ENCODE measurements around the gene MT1E.
A peak's percentile ranks its signal among the peaks of the same experiment; 100 is the strongest.
"Not testable (repeated sequence)": the region's sequence is repeated elsewhere in the genome, so short reads cannot be mapped to it uniquely, and the experiment has no call there.

MT1E gene

DNA sequence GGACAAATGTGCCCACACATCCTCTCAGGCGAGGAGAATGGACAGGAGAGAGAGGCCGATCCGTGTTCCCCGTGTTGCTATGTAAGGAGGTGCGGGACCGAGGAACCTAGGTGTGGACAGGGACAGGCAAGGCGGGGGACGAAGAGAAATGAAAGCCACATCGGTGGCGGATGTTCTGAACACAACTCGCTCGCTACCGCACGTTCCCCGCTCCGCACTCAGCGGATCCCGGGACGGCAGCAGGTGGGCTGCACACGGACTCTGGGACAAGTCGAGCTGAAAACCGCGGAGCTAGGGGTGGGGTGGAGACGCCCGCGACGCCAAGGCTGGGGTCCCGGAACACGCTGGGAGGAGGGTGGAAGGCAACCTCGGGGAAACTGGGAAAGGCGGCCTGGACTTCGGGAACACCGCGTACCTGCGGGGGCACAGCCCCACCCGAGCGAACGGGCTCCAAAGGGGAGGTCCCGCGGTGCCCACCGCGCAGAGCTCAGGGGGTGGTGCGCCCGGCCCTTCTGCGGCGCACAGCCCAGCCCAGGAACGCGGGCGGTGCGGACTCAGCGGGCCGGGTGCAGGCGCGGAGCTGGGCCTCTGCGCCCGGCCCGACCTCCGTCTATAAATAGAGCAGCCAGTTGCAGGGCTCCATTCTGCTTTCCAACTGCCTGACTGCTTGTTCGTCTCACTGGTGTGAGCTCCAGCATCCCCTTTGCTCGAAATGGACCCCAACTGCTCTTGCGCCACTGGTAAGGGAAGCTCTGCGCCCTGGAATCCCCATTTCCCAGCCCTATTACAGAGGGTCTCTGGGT is at the start of gene MT1E:
TSS of gene MT1E (plus strand) at position 642 of the 803 bp plus-strand sequence. CDS start at position 713, 71 bp downstream.
- DNase-seq (ENCODE audit: low spot score): no peak

DNA sequence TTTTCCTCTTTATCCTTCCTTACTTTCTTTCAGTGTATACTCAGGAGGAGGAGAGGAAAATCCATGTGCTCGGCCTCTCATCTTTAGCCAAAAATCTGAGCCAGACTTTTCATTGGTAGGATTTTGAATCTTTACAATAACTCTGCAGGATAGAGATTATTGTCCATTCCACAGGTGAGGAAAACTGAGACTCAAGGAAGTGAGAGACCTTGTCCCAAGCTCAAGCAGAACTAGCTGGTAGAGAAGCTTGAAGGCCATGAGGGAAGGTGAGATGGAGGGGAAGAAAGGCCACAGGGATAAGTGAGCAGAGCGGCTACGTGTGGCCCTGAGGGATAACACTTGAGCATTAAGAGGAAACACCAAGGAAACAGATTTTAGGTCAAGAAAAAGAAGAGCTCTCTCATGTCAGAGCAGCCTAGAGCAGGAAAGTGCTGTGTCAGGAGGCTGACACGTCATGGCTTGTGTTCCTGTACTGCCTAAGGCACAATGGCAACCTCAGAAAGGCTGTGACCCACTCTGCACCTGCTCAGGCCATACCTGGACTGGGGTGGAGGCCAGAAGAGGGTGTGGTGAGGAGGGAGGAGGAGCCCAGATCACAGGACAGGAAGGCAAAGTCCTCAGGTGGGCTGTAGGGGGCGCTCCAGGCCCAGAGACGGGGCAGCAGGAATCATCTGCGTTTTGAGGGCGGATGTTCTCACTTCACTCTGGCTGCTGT is 48.8 kb upstream of the MT1E start:
- DNase-seq (ENCODE audit: low spot score): peak; percentile 86

DNA sequence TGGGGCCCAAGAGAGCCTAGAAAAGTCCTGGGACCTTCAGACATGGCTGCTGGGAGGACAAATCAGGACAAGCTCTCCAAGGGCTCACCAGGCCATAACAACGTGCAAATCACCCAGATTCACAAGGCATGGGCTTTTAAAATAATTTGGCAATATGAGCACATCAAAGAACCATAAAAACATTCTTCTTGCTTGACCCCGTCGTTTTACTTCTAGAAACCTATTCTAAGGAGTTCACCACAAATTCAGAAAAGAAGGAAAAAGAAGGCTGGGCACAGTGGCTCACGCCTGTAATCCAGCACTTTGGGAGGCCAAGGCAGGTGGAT is 48.3 kb upstream of the MT1E start:
- DNase-seq (ENCODE audit: low spot score): no peak

DNA sequence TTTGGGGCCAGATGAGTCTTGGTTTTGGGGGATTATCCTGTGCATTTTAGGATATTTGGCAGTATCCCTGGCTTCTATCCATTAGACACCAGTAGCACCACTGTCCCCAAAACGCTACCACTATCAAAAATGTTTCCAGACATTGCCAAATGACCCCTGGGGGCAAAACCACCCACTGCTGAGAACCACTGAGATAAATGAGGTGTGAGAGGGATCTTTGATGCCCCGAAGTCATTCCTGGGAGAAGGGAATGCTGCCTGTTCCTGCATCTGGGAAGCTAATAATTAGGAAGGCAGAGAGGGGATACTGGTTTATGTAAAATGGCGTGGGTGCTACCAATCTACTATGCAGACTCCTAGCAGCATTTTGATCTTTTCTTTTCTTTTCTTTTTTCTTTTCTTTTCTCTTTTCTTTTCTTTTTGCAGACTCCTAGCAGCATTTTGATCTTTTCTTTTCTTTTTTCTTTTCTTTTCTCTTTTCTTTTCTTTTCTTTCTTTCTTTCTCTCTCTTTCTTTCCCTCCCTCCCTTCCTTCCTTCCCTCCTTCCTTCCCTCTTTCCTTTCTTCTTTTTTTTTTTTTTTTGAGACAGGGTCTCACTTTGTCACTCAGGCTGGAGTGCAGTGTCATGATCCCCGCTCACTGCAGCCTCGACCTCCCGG is 45.1 kb upstream of the MT1E start:
- no peak for DNase-seq (ENCODE audit: low spot score)

DNA sequence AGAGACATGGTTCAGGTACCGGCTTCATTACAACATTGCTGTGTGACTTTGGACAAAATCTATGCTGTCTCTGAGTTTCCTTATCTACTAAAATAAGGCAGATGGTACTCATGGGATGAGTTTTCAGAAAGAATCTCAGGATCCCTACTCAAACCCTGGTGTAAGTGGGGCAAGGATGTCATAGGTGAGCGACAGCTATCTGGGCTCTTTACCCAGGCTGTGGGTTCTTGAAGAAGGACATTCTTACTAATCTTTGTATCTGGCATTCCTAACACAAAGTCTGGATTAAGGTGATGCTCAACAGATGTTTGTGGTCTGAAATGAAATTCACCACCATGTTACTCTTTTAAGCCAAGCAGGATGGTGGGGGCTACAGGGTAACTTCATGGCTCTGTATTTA is 42.7 kb upstream of the MT1E start:
- DNase-seq (ENCODE audit: low spot score): not testable (repeated sequence)

DNA sequence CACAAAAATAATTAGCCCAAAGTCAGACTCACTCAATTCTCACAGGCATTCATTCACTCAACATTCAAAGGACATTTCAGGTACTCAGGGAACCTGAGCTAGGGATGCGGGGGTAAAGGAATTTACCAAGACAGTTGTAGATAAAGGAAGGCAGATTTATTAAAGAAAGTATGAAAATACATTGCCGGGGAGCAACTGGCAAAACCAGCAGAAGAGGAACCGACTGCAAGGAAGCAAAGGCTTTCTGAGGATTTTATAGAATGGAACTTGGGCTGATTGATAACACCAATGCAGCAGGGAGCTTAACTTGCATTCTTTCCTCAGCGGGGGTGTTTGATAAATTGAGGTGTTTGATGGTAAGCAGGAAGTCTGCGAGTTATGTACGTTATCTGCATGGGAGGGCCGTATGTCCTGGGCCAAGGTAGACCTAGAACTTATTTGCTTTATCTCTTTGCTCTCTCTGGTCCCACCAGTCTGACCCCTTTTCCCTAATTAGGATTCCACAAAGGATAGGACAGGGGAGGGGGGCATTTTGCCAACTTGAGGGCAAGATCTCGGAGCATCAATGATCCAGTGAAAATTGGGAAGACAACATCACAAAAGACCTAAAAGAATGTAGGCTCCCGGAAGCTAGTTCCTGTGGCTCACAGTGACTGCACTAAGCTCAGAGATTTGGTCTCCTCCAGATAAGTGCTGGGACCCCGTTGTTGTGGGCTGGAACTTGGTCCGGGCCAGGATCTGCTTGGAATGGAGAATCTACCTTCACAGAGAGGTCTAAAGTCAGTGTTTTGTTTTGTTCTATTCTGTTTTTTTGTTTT is 42.0 kb upstream of the MT1E start:
- DNase-seq (ENCODE audit: low spot score): no peak

DNA sequence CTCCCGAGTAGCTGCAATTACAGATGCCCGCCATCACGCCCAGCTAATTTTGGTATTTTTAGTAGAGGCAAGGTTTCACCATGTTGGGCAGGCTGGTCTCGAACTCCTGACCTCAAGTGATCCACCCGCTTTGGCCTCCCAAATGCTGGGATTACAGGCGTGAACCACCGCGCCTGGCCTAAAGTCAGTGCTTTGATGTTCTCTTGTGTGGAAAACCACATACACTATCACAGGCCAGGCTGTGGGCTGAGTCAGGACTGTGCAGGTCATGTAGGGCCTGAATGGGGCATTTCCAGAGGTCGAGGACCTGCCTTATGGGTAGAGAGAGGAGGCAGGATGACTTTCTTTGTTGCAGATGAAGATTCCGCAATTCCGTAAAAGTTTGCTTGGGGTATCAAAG is 41.3 kb upstream of the MT1E start:
- DNase-seq (ENCODE audit: low spot score): no peak

DNA sequence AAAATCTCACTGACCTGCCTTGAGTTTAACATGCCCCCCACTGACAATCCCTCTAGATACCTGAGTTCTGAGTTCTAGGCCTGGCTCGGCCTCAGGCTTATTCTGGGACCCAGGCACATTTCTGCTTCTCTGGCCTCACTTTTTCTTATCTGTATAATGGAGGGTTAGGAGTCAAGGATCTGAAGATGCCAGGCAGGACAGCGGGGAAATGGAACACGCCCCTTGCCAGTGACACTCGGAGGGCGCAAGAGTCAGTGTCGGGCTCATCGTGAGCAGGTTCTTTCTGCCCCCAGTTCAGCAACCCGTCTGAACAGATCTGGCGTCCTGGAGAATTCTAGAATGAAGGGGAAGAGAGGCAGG is 36.8 kb upstream of the MT1E start:
- DNase-seq (ENCODE audit: low spot score): no peak

DNA sequence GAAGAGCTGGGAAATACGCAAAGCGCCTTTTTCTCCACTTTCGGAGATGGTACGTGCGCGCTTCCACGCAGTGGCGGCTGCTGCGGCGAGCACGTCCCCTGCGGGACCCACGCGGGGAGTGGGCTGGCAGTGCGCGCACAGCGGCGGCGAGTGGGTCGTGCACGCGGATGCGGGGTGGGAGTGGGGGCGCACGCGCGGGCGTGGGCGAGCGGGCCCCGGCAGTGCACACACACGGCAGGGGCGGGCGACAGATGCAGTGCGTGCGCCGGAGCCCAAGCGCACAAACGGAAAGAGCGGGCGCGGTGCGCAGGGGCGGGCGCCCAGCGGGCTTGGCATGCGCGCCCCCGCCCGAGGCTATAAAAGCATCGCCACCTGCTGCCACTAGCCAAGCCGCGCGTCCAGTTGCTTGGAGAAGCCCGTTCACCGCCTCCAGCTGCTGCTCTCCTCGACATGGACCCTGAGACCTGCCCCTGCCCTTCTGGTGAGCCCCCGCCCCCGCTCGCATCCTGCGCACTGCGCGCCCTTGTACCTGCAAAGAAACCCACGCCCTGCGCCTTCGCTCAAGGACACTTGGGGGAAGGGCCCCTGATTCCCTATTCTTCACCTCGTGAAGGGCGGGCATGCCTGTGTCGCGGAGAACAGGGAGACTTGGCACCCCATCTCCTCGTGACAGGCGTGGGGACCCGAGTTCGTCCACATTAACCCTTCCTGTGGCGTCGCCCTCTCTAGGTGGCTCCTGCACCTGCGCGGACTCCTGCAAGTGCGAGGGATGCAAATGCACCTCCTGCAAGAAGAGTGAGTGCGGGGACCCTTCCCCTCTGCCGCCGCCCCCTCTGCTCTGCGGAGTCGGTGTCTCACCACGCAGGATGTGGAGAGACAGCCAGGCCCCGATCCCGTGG is 36.2 kb upstream of the MT1E start, which contains the start of gene MT3:
TSS of gene MT3 (plus strand) at position 388 of the 899 bp plus-strand sequence. CDS start at position 451, 63 bp downstream.
- no peak for DNase-seq (ENCODE audit: low spot score)

DNA sequence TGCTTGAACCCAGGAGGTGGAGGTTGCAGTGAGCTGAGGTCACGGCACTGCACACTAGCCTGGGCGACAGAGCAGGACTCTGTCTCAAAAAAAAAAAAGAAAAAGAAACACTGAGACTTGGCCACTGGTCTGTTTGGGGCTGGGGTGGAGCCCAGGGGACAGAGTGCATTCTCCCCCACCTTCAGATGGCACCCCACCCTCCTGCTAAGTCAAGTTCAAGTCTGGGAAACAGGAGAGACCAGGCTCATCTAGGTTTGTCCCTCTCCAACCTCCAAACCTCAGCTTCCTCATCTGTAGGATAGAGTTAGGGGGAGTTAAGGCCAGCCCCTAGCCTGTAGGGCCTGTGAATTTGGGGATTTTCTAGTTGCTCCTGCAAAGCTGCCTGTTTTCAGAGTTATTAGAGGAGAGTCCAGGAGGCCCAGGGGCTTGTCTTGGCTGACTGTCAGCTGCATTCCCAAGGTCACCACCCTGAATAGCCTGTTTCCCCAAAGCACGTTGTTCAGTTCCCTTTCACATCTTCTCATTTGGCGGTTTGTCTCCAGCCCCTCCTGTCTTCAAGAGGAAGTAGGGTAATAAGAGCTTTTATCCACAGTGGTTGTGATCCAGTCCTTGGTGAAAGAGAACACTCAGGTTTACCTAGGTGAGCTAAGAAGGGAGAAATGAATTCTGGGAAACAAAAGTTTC is 34.1 kb upstream of the MT1E start:
- DNase-seq (ENCODE audit: low spot score): no peak

DNA sequence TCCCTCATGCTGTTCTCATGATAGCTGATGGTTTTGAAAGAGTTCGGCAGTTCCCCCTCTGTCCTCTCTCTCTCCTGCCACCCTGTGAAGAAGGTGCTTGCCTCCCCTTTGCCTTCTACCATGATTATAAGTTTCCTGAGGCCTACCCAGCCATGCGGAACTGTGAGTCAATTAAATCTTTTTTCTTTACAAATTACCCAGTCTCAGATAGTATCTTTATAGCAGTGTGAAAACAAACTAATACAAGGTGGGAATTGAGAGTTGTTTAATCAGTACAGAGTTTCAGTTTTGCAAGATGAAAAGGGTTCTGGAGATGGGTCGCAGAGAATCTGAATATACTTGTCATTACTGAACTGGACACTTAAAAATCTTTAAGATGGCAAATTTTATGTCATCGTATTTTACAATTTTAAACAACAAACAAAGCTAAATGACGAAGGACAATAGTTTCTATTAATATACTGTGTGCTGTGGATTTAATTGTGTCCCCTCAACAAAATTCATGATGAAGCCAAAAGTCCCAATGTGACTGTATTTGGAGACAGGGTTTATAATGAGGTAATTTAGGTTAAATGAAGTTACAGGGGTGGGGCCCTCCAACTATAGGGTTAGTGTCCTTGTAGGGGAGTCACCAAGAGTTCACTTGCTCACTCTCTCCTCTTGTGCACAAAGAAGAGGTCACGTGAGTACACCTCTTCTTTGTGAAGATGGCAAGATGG is 31.8 kb upstream of the MT1E start:
- DNase-seq (ENCODE audit: low spot score): no peak

DNA sequence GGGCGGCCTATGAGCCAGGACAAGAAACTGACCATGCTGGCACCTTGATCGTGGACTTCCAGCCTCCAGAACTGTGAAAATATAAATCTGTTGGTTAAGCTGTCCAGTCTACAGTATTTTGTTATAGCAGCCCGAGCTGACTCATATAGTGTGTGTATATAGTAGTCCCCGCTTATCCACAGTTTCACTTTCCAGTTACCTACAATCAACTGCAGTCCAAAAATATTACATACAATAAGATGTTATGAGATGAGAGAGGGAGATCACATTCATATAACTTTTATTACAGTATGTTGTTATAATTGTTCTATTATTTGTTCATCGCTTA is 31.3 kb upstream of the MT1E start:
- DNase-seq (ENCODE audit: low spot score): no peak

DNA sequence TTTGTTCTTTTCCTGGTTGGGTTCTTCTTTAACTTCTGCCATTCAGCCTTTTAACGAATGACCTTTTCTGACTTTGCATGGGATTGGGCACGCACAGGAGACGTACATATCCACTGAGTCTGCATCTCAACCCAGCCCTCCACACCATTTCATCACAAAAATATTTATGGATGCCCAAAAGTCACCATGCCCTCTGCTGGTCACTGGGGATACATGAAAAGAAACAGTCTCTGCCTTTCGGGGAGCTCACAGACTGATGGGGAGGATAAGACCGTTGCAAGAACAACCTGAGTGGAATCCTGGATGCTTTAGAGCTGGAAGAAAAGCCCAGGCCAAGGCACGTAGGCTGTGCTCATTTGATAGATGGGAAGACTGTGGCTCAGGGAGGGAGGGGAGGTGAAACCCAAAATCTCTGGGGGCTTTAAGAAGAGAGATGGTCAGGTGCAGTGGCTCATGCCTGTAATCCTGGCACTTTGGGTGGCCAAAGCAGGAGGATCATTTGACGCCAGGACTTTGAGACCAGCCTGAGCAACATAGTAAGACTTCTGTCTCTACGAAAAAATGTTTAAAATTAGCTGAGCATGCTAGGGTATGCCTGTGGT is 25.1 kb upstream of the MT1E start:
- DNase-seq (ENCODE audit: low spot score): peak; percentile 74

DNA sequence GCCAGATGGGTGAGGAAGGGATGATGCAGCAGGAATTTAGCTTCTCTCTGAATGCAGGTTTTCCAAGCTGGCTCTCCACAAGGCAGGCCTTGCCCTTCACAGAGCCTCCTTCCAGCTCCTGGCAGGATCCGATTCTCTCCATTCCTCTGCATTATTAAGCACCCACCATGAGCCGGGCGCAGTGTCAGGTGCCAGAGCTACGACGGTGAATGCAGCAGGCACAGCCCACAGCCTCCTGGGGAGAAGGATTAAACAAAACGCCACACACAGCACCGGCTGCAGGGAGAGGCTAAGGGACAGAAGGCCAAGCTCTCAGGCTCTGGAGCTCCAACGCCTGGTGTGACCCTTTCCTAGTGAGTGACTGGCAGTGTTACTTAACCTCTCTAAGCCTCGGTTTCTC is 24.3 kb upstream of the MT1E start:
- DNase-seq (ENCODE audit: low spot score): no peak

DNA sequence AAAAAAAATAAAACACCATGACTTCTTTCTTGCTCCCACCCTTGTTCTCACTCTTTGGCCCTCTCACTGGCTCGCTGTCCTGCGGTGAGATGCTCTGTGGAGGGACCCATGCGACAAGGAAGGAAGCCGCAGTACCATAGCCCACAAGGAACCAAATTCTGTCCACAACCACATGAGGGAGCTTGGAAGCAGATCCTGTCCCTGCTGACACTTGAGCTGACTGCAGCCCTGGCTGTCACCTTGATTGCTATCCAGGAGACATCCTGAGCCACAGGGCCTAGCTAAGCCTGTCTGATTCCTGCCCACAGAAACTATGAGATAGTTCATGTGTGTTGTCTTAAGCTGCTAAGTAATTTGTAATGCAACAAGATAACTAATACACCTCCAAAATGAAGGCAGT is 22.0 kb upstream of the MT1E start:
- peak; percentile 37 for DNase-seq (ENCODE audit: low spot score)

DNA sequence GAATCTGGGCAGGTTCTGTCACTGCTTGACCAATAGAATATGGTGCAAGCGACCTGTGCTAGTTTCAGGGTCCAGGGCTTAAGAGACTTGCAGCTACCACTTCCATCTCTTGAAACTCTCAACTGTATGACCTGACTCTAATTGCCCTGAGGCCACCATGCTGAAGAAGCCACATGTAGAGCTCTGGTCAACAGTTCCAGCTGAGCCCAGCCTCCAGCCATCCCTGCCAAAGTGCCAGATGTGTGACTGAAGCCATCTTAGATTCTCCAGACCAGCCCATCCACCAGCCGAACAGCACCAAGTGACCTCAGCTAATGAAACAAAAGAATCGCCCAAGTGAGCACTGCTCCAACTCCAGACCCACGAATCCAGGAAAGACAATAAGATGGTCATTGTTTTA is 20.6 kb upstream of the MT1E start:
- DNase-seq (ENCODE audit: low spot score): no peak

DNA sequence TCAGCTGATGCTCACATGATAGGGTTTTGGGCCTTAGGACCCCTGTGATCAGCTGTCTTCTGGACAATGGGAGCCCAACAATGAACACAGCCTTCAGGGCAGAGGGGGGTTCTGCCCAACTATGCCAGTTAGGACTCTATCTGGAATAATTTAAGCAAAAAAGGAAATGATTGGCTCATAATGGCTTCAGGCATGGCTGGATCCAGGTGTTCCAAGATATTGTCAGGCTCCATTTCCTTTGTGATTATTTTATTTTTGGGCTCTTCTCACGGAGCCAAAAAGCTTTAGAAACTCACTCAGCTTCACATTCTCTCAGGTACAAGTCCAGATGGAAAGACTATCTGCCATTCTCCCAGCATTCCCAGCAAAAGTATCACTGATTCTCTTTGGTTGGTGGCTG is 20.1 kb upstream of the MT1E start:
- DNase-seq (ENCODE audit: low spot score): no peak

DNA sequence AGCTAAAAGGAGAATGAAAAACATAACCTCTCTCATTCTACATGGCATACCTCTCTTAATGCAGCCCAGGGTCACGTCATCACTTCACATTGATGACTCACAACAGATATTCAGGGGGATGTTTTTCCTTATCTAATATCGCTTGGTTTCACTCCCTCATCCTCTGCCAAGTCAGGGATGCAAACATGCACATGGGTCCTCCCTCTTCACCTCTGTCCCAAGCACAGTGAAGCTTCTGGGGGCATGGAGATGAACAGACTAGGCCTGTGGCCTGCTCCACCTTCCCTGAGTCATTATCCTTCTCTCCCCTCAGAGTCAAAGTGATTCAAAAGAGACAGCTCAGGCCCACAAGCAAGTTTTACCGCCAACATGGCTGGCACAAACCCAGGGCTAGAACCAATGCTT is 19.5 kb upstream of the MT1E start:
- no peak for DNase-seq (ENCODE audit: low spot score)

DNA sequence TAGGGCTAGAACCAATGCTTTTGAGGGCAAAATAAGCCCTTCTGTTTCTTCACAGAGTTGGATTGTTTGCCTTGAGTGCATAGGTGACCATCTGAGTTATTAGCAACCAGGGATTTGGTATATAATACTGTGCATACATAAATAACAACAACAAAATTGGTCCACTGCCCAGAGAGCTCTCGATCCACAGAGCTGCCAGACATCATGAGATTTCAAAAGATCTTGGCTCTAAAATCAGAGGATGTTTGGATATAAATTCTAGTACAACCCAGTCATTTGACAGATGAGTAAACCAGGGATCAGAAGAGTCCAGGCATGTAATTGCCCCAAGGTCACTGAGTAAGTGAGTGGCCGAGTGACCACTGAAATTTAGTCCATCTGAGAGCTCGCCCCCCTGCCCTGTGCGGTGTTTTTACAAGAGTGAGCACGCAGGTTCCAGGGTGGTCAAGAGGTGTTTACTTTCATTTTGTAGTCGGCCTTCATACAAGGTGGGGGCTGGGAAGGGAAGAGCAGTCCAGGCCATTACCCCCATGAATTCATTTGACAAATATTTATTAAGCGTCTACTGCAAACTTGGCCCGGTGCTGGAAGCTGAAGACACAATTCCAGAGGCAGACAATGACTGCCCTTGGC is 19.0 kb upstream of the MT1E start:
- DNase-seq (ENCODE audit: low spot score): no peak
